Astrocyte (in vitro differentiated cells and primary cell): Measurements from ENCODE around the gene ZBTB24. TPM values are rescaled to one million over a fixed set of nuclear protein-coding genes. Genes with fewer than 3 reads are reported as not detected.

Experiments
- DNase-seq: peaks from one replicate; pipeline ENCODE4 v3.0.0-alpha.2; 2010; ENCODE audit warnings: low read depth
- FAIRE-seq: peaks from 2 replicates; lab custom pipeline; 2011; peaks lifted over from hg19 to GRCh38; lab: Jason Lieb, UNC
- H2AFZ ChIP-seq: 2 replicates; pipeline ENCODE4 v1.6.0; 2012; ENCODE audit warnings: low read depth, low read length, inconsistent platforms
- H3K27ac ChIP-seq: 2 replicates; pipeline ENCODE4 v1.5.1; 2011; ENCODE audit warnings: low read depth, low read length, inconsistent platforms
- H3K27me3 ChIP-seq: 2 replicates; pipeline ENCODE4 v1.6.0; 2011; ENCODE audit warnings: low read length, inconsistent platforms; ENCODE audit not compliant: insufficient read depth
- H3K36me3 ChIP-seq: 2 replicates; pipeline ENCODE4 v1.5.1; 2011; ENCODE audit warnings: low read length, inconsistent platforms; ENCODE audit not compliant: insufficient read depth
- H3K4me1 ChIP-seq: 2 replicates; pipeline ENCODE4 v1.5.1; 2011; ENCODE audit warnings: low read length, inconsistent platforms; ENCODE audit not compliant: insufficient read depth
- H3K4me2 ChIP-seq: 2 replicates; pipeline ENCODE4 v1.6.0; 2012; ENCODE audit warnings: low read length, inconsistent platforms
- H3K4me3 ChIP-seq: 2 replicates; pipeline ENCODE4 v1.5.1; 2011; ENCODE audit warnings: low read depth, mild to moderate bottlenecking, low read length, inconsistent platforms; ENCODE audit not compliant: insufficient read depth
- H3K79me2 ChIP-seq: 2 replicates; pipeline ENCODE4 v1.6.0; 2012; ENCODE audit warnings: mild to moderate bottlenecking, low read length, inconsistent platforms; ENCODE audit not compliant: insufficient read depth
- H3K9ac ChIP-seq: 2 replicates; pipeline ENCODE4 v1.6.0; 2012; ENCODE audit warnings: mild to moderate bottlenecking, low read length, inconsistent platforms
- H3K9me3 ChIP-seq: 2 replicates; pipeline ENCODE4 v1.5.1; 2012; ENCODE audit warnings: low read depth, mild to moderate bottlenecking, low read length, inconsistent platforms; ENCODE audit not compliant: insufficient read depth
- H4K20me1 ChIP-seq: 2 replicates; pipeline ENCODE4 v1.6.0; 2012; ENCODE audit warnings: low read length, inconsistent platforms; ENCODE audit not compliant: insufficient read depth
- H3K27ac Mint-ChIP-seq: one replicate; pipeline ENCODE4 v1.8.0; 2021; ENCODE audit warnings: mild to moderate bottlenecking, mixed read lengths; ENCODE audit not compliant: unreplicated experiment
- H3K27me3 Mint-ChIP-seq: one replicate; pipeline ENCODE4 v1.8.0; 2021; ENCODE audit warnings: low read depth, mixed read lengths; ENCODE audit not compliant: unreplicated experiment
- H3K36me3 Mint-ChIP-seq: one replicate; pipeline ENCODE4 v1.8.0; 2021; ENCODE audit warnings: low read depth, mixed read lengths; ENCODE audit not compliant: unreplicated experiment
- H3K4me1 Mint-ChIP-seq: one replicate; pipeline ENCODE4 v1.8.0; 2021; ENCODE audit warnings: low read depth, mixed read lengths; ENCODE audit not compliant: unreplicated experiment
- H3K4me3 Mint-ChIP-seq: one replicate; pipeline ENCODE4 v1.8.0; 2021; ENCODE audit warnings: mild to moderate bottlenecking, moderate library complexity, mixed read lengths; ENCODE audit not compliant: unreplicated experiment
- H3K9me3 Mint-ChIP-seq: one replicate; pipeline ENCODE4 v1.8.0; 2021; ENCODE audit warnings: mild to moderate bottlenecking, mixed read lengths; ENCODE audit not compliant: unreplicated experiment
- EZH2 ChIP-seq: IDR thresholded peaks from 2 replicates; pipeline ENCODE4 v1.6.1; 2012; ENCODE audit warnings: mild to moderate bottlenecking, low read length, inconsistent platforms; ENCODE audit not compliant: insufficient read depth
- total RNA-seq: library from RNA; stranded (reverse); gene quantifications from 2 replicates; pipeline ENCODE4 v1.2.1, GENCODE V29; 2021
- TF ChIP-seq, protein P1 (sequence below): IDR thresholded peaks from 2 replicates; pipeline ENCODE4 v1.5.1; 2011; ENCODE audit warnings: low read depth, mild to moderate bottlenecking, inconsistent platforms, low read length, moderate library complexity; ENCODE audit not compliant: insufficient read depth

The ZBTB24 gene
- total RNA-seq, 1 donor from 2014 or later, result 9.3 TPM

DNA sequence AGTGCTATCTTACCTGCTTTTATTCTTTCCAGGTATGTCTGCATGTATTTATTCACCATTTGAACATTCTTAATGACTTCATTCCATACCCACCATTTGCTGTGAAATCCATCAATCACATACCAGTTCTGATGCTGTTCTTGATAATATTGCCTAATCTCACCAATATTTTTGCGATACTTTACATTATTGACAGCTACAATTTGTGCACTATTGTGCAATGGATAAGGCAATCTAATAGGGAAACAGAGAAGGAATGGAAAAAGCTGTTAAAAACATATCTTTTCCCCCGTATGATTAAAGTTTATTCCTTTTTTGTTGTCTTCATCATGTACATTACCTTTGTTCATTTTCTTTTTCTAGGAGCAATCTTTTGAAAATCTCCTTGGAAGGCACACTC lies 23.3 kb upstream of the ZBTB24 start:
- FAIRE-seq (no peak), DNase-seq (no peak)
- no peak for TF ChIP-seq EZH2
- H3K4me3 ChIP-seq, result no peak overlapping the region
- Mint-ChIP-seq H3K27me3 (no peaks in the 10 kb centered on the region), H3K36me3 (peaks cover 5% of the 10 kb centered on the region), H3K4me1 (peaks cover 3% of the 10 kb centered on the region), H3K9me3 (no peaks in the 10 kb centered on the region), H3K27ac (no peak overlapping the region), H3K4me3 (no peak overlapping the region)
- H3K4me2 ChIP-seq, result no peak overlapping the region
- no peaks in the 10 kb centered on the region for H4K20me1 ChIP-seq
- H3K79me2 ChIP-seq, result no peaks in the 10 kb centered on the region
- H3K27ac ChIP-seq, result no peak overlapping the region
- peaks cover 2% of the 10 kb centered on the region for H3K27me3 ChIP-seq
- H3K9me3 ChIP-seq, result peaks cover 6% of the 10 kb centered on the region
- no peak overlapping the region for H3K9ac ChIP-seq
- no peak overlapping the region for H2AFZ ChIP-seq
- no peaks in the 10 kb centered on the region for H3K4me1 ChIP-seq
- H3K36me3 ChIP-seq, result no peaks in the 10 kb centered on the region

DNA sequence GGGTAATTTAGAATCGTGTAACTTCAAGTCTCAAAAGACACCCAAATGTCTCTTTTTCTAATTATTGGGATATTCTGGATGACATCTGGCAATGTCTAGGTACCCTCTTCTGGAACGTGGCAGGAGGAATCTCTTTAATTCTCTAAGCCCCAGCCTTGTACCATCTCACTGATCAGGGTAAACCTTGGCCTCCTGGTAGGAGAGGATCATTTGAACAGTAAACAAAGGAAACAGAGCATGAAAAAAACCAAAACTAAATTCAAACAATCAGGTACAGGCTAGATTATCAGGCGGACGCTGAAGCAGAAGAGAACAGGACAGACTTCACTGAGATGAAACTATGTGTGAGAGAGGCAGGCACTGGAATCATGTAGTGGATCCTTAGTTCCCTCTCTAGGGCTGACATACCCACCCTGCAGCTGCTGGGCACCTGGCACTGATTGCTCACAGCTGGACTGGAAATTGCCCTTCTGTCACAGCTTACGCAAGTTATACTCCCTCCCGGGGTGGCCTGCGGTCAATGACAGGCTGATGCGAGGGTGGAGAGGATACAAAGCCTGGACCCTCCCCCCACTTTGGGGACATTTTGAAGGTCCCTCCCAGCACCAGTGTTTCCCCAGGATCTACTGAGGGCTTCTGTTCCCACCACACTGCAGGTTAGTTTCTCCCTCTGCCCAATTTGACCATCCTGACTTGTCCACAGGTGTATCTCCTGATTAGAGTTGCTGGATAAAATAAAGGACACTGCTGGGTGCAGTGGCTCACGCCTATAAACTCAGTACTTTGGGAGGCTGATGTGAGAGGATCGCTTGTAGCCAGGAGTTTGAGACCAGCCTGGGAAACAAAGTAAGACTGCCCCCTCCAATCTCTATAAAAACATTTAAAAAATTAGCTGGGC lies 20.6 kb upstream of the ZBTB24 start:
- Histone ChIP-seq H3K36me3 (no peaks in the 10 kb centered on the region), H3K9me3 (no peaks in the 10 kb centered on the region), H3K4me3 (no peak overlapping the region), H3K79me2 (no peaks in the 10 kb centered on the region), H4K20me1 (no peaks in the 10 kb centered on the region), H3K9ac (no peak overlapping the region), H3K4me1 (no peaks in the 10 kb centered on the region), H3K27ac (no peak overlapping the region), H3K4me2 (no peak overlapping the region), H3K27me3 (peaks cover 2% of the 10 kb centered on the region), H2AFZ (no peak overlapping the region)
- Mint-ChIP-seq H3K27me3 (no peaks in the 10 kb centered on the region), H3K27ac (no peak overlapping the region), H3K9me3 (no peaks in the 10 kb centered on the region), H3K4me1 (peaks cover 2% of the 10 kb centered on the region), H3K4me3 (no peak overlapping the region), H3K36me3 (peaks cover 2% of the 10 kb centered on the region)
- no peak for DNase-seq
- TF ChIP-seq EZH2, result no peak
- TF ChIP-seq, protein P1, sequence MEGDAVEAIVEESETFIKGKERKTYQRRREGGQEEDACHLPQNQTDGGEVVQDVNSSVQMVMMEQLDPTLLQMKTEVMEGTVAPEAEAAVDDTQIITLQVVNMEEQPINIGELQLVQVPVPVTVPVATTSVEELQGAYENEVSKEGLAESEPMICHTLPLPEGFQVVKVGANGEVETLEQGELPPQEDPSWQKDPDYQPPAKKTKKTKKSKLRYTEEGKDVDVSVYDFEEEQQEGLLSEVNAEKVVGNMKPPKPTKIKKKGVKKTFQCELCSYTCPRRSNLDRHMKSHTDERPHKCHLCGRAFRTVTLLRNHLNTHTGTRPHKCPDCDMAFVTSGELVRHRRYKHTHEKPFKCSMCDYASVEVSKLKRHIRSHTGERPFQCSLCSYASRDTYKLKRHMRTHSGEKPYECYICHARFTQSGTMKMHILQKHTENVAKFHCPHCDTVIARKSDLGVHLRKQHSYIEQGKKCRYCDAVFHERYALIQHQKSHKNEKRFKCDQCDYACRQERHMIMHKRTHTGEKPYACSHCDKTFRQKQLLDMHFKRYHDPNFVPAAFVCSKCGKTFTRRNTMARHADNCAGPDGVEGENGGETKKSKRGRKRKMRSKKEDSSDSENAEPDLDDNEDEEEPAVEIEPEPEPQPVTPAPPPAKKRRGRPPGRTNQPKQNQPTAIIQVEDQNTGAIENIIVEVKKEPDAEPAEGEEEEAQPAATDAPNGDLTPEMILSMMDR, result no peak
- FAIRE-seq, result no peak

DNA sequence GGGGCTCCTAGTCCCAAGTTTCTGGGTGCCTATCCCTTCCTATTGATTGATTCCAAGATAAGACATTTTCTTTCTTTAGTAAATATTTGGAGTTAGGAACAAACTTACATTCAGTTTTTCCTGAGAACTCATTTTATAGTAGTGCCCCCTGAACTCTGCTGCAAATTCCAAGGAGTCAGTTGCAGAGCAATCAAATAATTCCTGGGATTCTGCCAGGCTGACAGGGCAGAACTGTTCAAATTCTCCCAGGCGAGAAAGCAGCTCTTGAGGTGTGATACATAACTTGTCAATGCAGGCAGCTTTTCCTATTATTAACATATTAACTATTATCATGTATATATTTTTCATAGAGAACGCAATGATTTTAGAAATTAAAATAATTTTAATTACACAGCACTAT lies 15.9 kb upstream of the ZBTB24 start:
- H3K9me3 ChIP-seq, result no peaks in the 10 kb centered on the region
- H2AFZ ChIP-seq, result no peak overlapping the region
- Mint-ChIP-seq H3K4me1 (no peaks in the 10 kb centered on the region), H3K27ac (no peak overlapping the region), H3K27me3 (peaks cover 7% of the 10 kb centered on the region), H3K36me3 (no peaks in the 10 kb centered on the region), H3K9me3 (no peaks in the 10 kb centered on the region), H3K4me3 (no peak overlapping the region)
- no peak overlapping the region for H3K27ac ChIP-seq
- DNase-seq (no peak), FAIRE-seq (no peak)
- H3K4me1 ChIP-seq, result no peaks in the 10 kb centered on the region
- no peaks in the 10 kb centered on the region for H3K79me2 ChIP-seq
- TF ChIP-seq EZH2, result no peak
- TF ChIP-seq, protein P1, result no peak
- H3K4me2 ChIP-seq, result no peak overlapping the region
- H4K20me1 ChIP-seq, result no peaks in the 10 kb centered on the region
- H3K4me3 ChIP-seq, result no peak overlapping the region
- no peak overlapping the region for H3K9ac ChIP-seq
- H3K36me3 ChIP-seq, result no peaks in the 10 kb centered on the region
- no peaks in the 10 kb centered on the region for H3K27me3 ChIP-seq
